ENCODE results near the gene CCDC91.

CCDC91 gene

GRCh38 chr12:28575593-28576205 lies 385.4 kb downstream of the CCDC91 start:
- no peak for DNase-seq (ENCODE audit: low read depth)
- no peak overlapping the region for H3K4me3 ChIP-seq (replicated peaks; ENCODE audit: low read depth, low read length)
- TF ChIP-seq, protein P1, sequence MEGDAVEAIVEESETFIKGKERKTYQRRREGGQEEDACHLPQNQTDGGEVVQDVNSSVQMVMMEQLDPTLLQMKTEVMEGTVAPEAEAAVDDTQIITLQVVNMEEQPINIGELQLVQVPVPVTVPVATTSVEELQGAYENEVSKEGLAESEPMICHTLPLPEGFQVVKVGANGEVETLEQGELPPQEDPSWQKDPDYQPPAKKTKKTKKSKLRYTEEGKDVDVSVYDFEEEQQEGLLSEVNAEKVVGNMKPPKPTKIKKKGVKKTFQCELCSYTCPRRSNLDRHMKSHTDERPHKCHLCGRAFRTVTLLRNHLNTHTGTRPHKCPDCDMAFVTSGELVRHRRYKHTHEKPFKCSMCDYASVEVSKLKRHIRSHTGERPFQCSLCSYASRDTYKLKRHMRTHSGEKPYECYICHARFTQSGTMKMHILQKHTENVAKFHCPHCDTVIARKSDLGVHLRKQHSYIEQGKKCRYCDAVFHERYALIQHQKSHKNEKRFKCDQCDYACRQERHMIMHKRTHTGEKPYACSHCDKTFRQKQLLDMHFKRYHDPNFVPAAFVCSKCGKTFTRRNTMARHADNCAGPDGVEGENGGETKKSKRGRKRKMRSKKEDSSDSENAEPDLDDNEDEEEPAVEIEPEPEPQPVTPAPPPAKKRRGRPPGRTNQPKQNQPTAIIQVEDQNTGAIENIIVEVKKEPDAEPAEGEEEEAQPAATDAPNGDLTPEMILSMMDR (IDR thresholded peaks at IDR 0.05; ENCODE audit: low read length, missing control alignments) = no peak

GRCh38 chr12:28578361-28578760 lies 388.1 kb downstream of the CCDC91 start:
- DNase-seq (ENCODE audit: low read depth) = no peak
- H3K4me3 ChIP-seq (replicated peaks; ENCODE audit: low read depth, low read length) = no peak overlapping the region
- TF ChIP-seq, protein P1 (IDR thresholded peaks at IDR 0.05; ENCODE audit: low read length, missing control alignments) = no peak

GRCh38 chr12:28578833-28579252 lies 388.6 kb downstream of the CCDC91 start:
- TF ChIP-seq, protein P1 (IDR thresholded peaks at IDR 0.05; ENCODE audit: low read length, missing control alignments) = no peak
- H3K4me3 ChIP-seq (replicated peaks; ENCODE audit: low read depth, low read length) = no peak overlapping the region

DNA sequence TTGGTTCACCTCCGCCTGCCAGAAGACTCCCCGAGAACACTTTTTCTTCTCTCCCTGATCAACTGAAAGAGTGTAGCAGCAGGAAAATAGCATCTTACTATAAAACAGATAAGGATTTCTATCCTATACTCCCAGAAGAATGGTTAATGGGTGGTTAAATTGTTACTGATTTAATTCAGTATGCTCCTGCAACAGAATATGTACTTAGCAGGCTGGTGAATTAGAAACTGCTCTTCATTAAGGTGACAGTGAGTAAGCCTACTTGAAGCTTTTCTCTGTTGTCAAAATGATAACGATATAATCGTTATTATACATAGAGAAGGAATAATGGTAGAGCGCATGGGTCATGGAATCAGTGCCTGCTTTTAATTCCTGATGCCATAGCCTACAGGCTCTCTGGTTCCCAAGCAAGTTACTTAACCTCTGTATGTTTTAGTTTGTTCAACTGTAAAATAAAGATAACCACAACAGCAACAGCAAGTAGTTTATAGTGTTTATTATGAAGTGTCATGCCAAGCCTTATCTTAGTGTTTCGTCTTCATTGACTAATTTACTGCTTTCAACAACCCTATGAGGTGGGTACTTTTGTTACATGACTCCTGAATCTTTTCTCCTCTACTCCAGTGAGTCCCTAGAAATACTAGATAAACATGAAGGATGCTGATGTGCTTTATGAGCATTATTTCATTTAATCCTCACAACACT lies 392.6 kb downstream of the CCDC91 start:
- TF ChIP-seq, protein P1 (IDR thresholded peaks at IDR 0.05; ENCODE audit: low read length, missing control alignments) = no peak
- H3K4me3 ChIP-seq (replicated peaks; ENCODE audit: low read depth, low read length) = no peak overlapping the region
- DNase-seq (ENCODE audit: low read depth) = no peak

More at GRCh38 chr12:28578833-28579252, 388.6 kb downstream of the CCDC91 start:
- DNase-seq (ENCODE audit: low read depth) = no peak

GRCh38 chr12:28583701-28584261 lies 393.5 kb downstream of the CCDC91 start:
- H3K4me3 ChIP-seq (replicated peaks; ENCODE audit: low read depth, low read length) = no peak overlapping the region
- TF ChIP-seq, protein P1 (IDR thresholded peaks at IDR 0.05; ENCODE audit: low read length, missing control alignments) = peak; percentile 23
- peak; percentile 38 for DNase-seq (ENCODE audit: low read depth)

DNA sequence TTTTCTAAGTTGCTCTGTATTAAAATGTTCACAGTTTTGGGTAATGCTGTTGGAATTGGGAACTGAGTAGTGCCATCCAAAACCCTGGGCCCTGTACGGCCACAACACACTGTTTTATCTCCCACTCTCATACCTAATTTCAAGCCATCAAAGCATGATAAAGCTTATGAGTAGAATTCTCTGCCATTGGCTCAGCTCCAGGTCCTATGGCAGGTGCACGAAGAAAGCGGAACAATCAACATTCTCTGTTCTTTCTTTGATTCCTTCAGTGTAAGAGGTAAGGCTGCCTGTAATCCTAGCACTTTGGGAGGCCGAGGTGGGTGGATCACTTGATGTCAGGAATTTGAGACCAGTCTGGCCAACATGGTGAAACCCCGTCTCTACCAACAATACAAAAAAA lies 394.9 kb downstream of the CCDC91 start:
- H3K4me3 ChIP-seq (replicated peaks; ENCODE audit: low read depth, low read length) = no peak overlapping the region
- TF ChIP-seq, protein P1 (IDR thresholded peaks at IDR 0.05; ENCODE audit: low read length, missing control alignments) = no peak
- no peak for DNase-seq (ENCODE audit: low read depth)
